LNCAP (cell line): Measurements from ENCODE around the gene SCT.

Source experiments
- TF ChIP-seq, protein P1 (sequence below): fragments of 450-650 bp; IDR thresholded peaks from 2 replicates; pipeline ENCODE4 v1.5.1; 2017; ENCODE audit warnings: mild to moderate bottlenecking

SCT gene

DNA sequence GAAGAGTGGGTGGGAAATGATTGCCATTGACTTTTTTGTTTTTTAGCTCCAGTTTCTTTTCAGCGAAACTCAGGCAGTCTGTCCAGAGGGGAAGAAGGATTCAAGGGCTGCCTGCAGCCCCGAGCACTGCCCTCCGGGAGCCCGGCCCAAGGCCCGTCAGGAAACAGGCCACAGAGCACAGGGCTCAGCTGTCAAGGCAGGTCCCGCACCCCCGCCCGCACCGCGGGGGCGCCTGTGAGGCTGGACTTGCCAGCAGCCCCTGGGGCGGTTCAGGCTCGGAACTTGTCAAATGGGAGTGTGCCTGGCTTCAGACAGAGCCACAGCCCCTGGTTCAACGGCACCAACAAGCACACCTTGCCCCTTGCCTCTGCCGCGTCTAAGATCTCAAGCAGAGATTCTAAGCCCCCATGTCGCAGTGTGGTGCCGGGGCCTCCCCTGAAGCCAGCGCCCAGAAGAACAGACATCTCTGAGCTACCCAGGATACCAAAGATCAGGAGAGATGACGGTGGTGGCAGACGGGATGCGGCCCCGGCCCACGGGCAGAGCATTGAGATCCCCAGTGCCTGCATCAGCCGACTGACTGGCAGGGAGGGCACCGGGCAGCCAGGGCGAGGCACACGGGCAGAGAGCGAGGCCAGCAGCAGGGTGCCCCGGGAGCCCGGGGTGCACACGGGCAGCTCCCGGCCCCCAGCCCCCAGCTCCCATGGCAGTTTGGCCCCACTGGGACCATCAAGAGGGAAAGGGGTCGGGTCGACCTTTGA lies 19.8 kb downstream of the SCT start:
- TF ChIP-seq, protein P1, sequence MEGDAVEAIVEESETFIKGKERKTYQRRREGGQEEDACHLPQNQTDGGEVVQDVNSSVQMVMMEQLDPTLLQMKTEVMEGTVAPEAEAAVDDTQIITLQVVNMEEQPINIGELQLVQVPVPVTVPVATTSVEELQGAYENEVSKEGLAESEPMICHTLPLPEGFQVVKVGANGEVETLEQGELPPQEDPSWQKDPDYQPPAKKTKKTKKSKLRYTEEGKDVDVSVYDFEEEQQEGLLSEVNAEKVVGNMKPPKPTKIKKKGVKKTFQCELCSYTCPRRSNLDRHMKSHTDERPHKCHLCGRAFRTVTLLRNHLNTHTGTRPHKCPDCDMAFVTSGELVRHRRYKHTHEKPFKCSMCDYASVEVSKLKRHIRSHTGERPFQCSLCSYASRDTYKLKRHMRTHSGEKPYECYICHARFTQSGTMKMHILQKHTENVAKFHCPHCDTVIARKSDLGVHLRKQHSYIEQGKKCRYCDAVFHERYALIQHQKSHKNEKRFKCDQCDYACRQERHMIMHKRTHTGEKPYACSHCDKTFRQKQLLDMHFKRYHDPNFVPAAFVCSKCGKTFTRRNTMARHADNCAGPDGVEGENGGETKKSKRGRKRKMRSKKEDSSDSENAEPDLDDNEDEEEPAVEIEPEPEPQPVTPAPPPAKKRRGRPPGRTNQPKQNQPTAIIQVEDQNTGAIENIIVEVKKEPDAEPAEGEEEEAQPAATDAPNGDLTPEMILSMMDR, result no peak

DNA sequence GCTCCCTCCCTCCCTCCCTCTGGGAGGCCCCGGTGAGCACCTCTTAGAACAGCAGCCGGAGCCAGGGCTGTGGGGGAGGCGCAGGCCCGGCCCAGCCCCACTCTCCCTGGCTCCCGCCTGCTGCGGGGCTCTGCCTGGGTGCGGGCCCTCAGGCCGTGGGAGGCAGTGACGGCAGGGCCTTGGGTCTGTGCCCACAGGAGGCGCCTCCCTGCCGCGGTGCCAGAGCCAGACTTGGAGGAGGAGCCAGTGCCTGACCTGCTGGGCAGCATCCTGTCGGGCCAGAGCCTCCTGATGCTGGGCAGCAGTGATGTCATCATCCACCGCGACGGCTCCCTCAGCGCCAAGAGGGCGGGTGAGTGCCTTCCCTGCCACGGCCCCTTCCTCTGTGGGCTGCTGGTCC lies 20.7 kb downstream of the SCT start:
- TF ChIP-seq, protein P1, result no peak

DNA sequence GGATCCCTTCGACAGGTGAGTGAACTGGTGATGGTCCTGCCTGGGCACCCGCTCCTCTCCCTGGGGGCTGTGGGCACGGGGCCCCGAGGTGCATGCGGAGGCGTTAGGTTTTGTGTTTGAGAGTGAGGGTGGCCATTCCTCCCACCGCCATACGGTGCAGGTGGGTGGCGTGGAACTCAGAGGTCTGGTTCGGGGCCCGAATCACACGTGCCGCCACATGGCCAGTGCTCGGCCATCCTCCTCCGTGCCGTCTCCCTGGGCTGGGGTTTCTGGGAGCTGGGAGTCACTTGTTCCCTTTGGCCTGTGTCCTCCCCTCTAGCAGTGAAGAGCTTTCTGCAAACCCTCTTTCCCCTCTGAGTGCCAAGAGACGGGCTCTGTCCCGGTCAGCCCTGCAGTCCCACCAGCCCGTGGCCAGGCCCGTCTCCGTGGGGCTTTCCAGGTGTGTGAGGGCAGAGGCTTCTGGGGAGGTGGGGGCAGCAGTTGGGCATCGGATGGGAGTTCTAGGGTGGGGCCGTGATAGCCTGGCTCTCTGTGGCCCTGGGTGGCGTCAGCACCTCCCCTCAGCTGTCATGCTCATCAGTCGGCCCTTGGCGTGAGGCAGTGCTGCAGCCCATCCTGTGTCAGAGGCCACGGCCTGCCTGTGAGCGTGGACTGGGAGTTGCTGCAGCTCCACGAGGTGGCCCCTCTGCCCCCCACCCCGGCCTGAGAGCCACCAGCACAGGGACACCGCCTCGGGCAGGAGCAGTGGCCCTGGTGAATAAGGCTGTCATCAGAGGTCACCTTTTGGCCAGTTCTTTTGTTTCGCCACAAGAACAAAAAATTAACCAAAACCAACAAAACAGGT lies 21.5 kb downstream of the SCT start:
- TF ChIP-seq, protein P1, result no peak

DNA sequence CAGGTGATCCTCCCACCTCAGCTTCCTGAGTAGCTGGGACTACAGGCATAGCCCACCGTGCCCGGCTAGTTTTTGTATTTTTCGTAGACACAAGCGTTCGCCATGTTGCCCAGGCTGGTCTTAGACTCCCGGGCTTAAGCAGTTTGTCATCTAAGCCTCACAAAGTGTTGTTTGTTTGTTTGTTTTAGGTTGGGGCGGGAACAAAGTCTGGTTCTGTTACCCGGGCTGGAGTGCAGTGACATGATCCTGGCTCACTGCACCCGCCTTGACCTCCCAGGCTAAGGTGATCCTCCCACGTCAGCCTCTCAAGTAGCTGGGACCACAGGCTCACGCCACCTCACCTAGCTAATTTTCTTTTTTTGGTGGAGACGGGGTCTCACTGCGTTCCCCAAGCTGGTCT lies 23.8 kb downstream of the SCT start:
- TF ChIP-seq, protein P1, result no peak

DNA sequence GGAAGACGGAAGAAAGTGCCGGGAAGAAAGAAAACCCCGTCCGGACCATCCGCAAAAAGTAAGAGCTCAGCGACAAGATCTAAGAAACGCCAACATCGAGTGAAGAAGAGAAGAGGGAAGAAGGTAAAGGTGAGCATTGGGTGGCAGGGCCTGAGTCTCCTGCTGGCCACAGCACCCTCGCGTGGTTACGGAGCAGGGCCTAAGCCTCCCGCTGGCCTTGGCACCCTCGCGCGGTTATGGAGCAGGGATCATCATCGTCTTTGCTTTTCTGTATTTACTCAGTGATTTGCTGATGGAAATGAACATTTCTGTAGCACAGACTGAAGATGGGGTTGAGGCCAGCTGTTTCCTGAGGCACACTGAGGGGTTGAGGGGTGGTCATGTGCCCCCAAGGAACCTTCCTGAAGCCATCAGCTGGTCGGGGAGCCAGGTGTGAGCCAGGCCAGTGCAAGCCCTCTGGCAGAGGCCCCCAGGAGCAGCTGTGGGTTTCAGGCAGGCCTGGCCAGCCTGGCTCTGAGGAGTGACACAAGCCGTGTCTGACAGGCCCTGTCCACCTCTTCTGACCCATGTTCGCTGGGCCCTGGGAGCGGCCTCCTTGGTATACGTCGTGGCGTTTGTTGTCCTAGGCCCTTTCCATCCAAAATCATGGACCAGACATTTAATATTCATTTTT lies 25.3 kb downstream of the SCT start:
- TF ChIP-seq, protein P1, result no peak

DNA sequence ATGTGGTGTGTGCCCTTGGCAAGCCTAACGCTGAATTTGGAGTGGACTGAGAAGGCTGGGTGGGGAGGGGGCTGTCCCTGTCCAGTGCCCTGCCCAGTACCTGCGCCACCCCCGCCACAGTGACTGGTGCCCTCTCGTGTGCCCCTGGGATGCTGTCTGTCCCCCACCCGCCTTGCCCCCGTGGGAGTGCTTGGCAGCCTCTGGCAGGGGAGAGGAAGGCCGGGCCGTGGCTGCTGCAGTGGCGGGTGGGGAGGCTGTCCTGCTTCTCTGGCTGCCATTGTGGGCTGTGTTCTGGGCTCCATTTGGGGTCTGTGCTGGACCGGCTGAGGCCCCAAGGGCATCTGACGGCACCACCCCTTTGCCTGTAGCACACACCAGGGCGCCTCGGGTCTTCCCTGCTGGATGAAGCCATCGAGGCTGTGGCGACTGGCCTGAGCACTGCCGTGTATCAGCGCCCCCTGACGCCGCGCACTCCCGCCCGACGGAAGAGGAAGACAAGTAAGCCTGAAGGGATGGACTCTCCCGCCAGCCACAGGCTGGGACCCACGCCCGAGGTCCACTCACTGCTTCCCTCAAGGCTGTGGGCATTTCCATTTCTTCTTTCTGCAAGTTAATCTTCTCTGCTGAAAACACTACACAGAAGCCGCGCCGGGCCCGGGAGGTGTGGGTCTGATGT lies 28.8 kb downstream of the SCT start:
- TF ChIP-seq, protein P1, result no peak

DNA sequence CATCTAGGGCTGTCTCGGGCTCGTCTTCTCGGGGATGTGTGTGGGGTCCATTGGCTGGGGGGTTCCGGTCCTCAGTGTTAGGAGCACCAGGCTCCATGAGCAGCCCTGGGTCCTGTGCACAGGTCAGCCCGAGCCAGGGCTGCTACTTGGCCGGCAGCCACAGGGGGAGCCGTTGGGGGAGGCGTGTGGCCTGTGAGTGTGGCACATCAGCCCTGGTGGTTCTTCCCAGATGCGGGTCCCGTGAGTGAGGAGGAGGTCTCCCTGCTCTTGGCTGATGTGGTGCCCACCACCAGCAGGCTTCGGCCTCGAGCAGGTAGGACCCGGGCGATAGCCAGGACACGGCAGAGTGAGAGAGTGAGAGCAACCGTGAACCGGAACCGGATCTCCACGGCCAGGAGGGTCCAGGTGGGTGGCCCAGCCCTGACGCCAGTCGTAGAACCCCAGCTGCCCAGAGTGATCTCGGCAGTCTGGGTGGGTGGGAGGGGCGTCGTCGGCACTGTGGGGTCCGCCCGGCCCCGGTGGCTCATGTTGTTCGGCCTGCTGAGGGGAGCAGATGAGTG lies 29.7 kb downstream of the SCT start:
- TF ChIP-seq, protein P1, result no peak; the same call in 1 of the 2 replicates
